RWPE1 (cell line): ENCODE measurements around the gene CHAF1A.

Experiments
- CTCF ChIA-PET: fragments of 350-600 bp; sonication (Branson Sonifier 250); formaldehyde crosslinking; extraction: SDS; loops from one replicate; lab custom pipeline; 2021; lab: Yijun Ruan, JAX
- POLR2A ChIA-PET: fragments of 400-600 bp; formaldehyde crosslinking; extraction: SDS; loops from one replicate; lab custom pipeline; 2020; ENCODE audit warnings: antibody characterized with exemption; ENCODE audit not compliant: low non-redundant PET; lab: Yijun Ruan, JAX
- DNase-seq: peaks from one replicate; pipeline ENCODE4 v3.0.0; 2012; ENCODE audit warnings: low spot score
- H3K27ac ChIP-seq: fragments of 450-650 bp; 2 replicates; pipeline ENCODE4 v1.5.1; 2017
- TF ChIP-seq, protein P1 (sequence below): fragments of 450-650 bp; conservative IDR thresholded peaks from 2 replicates; pipeline ENCODE4 v1.5.1; 2017; ENCODE audit warnings: low read depth, mild to moderate bottlenecking

CHAF1A gene

DNA sequence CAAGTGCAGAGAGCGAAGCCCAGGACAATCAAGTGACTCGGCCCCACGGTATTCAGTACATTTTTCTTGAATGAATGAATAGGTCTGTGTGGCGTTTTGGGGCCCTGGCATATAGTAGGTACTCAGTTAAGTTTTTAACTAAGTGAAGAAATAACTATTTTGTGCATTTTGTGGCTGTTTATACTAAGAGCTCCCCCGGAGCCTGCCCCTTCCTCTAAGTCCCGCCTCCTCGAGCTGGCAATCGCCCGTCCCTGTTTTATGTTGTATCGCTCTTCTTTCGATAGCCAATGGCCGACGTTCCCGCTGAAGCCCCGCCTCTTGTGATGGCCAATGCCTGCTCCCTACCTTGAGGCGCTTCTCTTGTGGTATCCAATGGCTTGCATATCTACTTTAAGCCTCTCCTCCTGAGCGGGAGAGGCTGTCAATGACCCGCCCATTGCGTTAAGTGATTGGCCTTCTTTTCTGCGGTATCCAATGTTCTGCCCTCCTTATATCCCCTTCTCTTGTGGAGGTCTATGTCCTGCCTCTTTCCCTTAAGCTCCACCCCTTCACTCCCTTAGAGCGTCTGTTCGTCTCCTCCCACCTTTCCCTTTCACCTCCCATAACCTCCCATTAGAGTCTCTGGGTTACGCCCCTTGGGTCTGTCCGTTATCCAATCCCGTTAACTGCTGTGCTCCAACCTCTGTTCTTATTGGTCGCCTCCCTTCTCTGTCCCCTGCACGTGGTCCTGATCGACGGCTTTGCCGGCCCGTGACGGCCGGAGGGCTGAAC, 69.1 kb downstream of the CHAF1A start:
- DNase-seq, result peak; percentile 99
- CTCF ChIA-PET, result no interaction called here
- POLR2A ChIA-PET, result interaction anchor here (0.5 to 1.0 kb wide), 7 partner anchors 11 to 390 kb away, joined by 3 to 6 read pairs (median 3); partner anchors contain the start of gene CHAF1A
- TF ChIP-seq, protein P1, sequence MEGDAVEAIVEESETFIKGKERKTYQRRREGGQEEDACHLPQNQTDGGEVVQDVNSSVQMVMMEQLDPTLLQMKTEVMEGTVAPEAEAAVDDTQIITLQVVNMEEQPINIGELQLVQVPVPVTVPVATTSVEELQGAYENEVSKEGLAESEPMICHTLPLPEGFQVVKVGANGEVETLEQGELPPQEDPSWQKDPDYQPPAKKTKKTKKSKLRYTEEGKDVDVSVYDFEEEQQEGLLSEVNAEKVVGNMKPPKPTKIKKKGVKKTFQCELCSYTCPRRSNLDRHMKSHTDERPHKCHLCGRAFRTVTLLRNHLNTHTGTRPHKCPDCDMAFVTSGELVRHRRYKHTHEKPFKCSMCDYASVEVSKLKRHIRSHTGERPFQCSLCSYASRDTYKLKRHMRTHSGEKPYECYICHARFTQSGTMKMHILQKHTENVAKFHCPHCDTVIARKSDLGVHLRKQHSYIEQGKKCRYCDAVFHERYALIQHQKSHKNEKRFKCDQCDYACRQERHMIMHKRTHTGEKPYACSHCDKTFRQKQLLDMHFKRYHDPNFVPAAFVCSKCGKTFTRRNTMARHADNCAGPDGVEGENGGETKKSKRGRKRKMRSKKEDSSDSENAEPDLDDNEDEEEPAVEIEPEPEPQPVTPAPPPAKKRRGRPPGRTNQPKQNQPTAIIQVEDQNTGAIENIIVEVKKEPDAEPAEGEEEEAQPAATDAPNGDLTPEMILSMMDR, result no peak
- peak overlapping the region; percentile 97 for H3K27ac ChIP-seq

DNA sequence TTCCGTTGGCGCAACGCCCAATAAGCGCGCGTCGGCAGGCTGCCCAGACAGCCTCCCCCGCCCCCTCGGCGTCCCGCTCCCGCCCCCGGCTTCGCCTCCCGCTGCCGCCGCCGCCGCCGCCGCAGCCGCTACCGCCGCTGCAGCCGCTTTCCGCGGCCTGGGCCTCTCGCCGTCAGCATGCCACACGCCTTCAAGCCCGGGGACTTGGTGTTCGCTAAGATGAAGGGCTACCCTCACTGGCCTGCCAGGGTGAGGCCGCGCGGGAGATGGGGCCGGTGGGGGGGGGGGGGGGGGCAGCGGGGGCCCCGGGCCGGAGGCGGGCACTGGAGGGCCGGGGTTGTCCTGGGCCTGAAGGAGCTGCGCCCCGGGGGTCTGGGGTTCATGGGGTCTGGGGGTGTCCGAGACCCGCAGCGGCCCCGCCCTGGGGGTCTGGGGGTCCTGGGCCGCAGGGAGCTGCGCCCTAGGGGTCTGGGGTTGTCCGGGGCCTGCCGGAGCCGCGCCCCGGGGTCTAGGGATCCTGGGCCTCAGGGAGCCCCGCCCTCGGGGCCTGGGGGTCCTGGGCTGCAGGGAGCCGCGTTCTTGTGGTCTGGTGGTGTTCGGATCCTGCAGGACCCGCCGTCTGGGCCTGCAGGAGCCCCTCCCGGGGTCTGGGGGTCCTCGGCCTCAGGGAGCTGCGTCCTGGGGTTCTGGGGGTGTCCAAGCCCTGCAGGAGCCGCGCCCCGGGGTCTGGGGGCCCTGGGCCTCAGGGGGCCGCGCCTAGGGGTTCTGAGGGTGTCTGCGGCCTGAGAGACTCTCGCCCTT, 69.9 kb downstream of the CHAF1A start, which contains the start of gene HDGFL2:
Gene HDGFL2, plus strand, starts transcription at position 124 of the 801 bp plus-strand sequence. Its CDS starts 54 bp downstream, at position 178.
- TF ChIP-seq, protein P1, result no peak
- peak within 1 kb of the TSS; percentile 97 for H3K27ac ChIP-seq
- POLR2A ChIA-PET, result interaction anchor here (0.6 to 1.0 kb wide), 2 partner anchors 16 to 24 kb away, joined by 3 to 6 read pairs; no protein-coding TSS in a partner anchor
- DNase-seq, result no peak
- CTCF ChIA-PET, result no interaction called here

DNA sequence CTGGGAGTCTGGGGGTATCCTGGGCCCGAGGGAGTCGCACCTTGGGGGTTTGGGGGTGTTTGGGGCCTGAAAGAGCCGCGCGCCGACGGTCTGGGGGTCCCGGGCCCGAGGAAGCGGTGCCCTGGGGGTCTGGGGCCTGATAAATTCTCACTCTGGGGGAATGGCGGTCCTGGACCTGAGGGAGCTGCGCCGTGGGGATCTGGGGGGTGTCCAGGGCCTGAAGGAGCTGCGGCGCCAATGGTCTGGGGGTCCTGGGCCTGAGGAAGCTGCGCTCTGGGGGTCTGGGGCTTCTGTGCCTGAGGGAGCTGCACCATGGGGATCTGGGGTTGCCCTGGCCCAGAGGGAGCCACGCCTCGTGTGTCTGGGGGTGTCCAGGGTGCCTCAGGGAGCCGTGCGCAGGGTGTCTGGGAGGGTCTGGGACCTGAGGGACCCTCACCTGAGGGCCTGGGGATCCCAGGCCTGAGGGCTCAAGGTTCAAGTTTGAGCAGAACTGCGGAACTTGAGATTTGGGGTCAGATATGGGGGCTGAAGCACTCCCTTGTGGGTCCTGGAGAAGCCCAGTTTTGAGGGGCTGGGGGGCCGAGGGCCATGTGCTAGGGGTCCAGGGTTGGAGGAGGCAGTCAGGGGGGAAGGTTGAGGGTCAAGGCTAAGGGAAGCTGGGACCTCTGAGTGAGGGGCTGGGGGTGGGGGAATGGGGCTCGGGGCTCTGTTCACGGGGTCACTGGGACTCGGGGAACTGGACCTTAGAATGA, 70.7 kb downstream of the CHAF1A start:
- no peak for DNase-seq
- ChIA-PET CTCF (interaction anchor here (0.5 kb wide), 1 partner anchor 624 kb away, joined by 3 read pairs; no protein-coding TSS in a partner anchor), POLR2A (no interaction called here)
- H3K27ac ChIP-seq, result peak overlapping the region; percentile 97
- TF ChIP-seq, protein P1, result no peak

GRCh38 chr19:4473763-4474513, 71.5 kb downstream of the CHAF1A start:
- CTCF ChIA-PET, result interaction anchor here (0.5 kb wide), 1 partner anchor 625 kb away, joined by 3 read pairs; no protein-coding TSS in a partner anchor
- DNase-seq, result peak; percentile 20
- POLR2A ChIA-PET, result no interaction called here
- peak overlapping the region; percentile 97 for H3K27ac ChIP-seq
- TF ChIP-seq, protein P1, result no peak

- DNase-seq, result peak; percentile 59
- CTCF ChIA-PET, result interaction anchor here (0.7 to 0.8 kb wide), 2 partner anchors 50 to 51 kb away, joined by 3 to 6 read pairs; no protein-coding TSS in a partner anchor
- TF ChIP-seq, protein P1, result no peak
Observed at GRCh38 chr19:4474514-4475022, 72.1 kb downstream of the CHAF1A start.

More at GRCh38 chr19:4474514-4475022, 72.1 kb downstream of the CHAF1A start:
- peak overlapping the region; percentile 97 for H3K27ac ChIP-seq
- POLR2A ChIA-PET, result no interaction called here
